ENCODE measurements around the gene TRMT2A.

DNA sequence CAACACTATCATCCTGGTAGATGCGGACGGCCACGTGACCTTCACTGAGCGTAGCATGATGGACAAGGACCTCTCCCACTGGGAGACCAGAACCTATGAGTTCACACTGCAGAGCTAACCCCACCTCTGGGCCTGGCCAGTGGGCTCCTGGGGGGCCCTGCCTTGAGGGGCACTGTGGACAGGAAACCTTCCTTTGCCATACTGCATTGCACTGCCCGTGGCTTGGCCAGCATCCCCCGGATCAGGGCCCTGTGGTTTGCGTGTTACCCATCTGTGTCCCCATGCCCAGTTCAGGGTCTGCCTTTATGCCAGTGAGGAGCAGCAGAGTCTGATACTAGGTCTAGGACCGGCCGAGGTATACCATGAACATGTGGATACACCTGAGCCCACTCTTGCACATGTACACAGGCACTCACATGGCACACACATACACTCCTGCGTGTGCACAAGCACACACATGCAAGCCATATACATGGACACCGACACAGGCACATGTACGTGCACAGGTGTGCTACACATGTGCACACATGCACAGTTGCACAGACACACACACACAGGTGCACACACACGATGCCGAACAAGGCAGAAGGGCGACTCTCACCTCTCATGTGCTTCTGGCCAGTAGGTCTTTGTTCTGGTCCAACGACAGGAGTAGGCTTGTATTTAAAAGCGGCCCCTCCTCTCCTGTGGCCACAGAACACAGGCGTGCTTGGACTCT lies 52.3 kb downstream of the TRMT2A start:
- TF ChIP-seq, protein P1, sequence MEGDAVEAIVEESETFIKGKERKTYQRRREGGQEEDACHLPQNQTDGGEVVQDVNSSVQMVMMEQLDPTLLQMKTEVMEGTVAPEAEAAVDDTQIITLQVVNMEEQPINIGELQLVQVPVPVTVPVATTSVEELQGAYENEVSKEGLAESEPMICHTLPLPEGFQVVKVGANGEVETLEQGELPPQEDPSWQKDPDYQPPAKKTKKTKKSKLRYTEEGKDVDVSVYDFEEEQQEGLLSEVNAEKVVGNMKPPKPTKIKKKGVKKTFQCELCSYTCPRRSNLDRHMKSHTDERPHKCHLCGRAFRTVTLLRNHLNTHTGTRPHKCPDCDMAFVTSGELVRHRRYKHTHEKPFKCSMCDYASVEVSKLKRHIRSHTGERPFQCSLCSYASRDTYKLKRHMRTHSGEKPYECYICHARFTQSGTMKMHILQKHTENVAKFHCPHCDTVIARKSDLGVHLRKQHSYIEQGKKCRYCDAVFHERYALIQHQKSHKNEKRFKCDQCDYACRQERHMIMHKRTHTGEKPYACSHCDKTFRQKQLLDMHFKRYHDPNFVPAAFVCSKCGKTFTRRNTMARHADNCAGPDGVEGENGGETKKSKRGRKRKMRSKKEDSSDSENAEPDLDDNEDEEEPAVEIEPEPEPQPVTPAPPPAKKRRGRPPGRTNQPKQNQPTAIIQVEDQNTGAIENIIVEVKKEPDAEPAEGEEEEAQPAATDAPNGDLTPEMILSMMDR (IDR thresholded peaks at IDR 0.05): no peak
- no peak for TF ChIP-seq POLR2A (IDR thresholded peaks at IDR 0.05)
